ENCODE results near the gene ANO1. TPM values are rescaled to one million over a fixed set of nuclear protein-coding genes. Genes with fewer than 3 reads are reported as not detected.

ANO1 gene
- total RNA-seq, 1 donor from 2014 or later, result 9.1 TPM

- H3K27ac Mint-ChIP-seq, result peak overlapping the region; percentile 76
- no peak for DNase-seq (ENCODE audit: low spot score, unreplicated experiment)
- no peak for TF ChIP-seq CTCF (IDR thresholded peaks at IDR 0.05; ENCODE audit: unreplicated experiment)
- H3K27me3 Mint-ChIP-seq, result peaks cover 18% of the 10 kb centered on the region
- no peaks in the 10 kb centered on the region for H3K36me3 Mint-ChIP-seq (ENCODE audit: insufficient read depth)
- H3K4me1 Mint-ChIP-seq (ENCODE audit: low read depth), result peaks cover 2% of the 10 kb centered on the region
- peaks cover 3% of the 10 kb centered on the region for H3K9me3 Mint-ChIP-seq (ENCODE audit: low read depth)
- H3K4me3 Mint-ChIP-seq (ENCODE audit: low read depth), result no peak overlapping the region
These were observed 39.5 kb downstream of the ANO1 start for GRCh38 chr11:70117567-70118145.

- H3K4me1 Mint-ChIP-seq (ENCODE audit: low read depth), result peaks cover 2% of the 10 kb centered on the region
- H3K9me3 Mint-ChIP-seq (ENCODE audit: low read depth), result peaks cover 3% of the 10 kb centered on the region
- no peak overlapping the region for H3K27ac Mint-ChIP-seq
- no peak overlapping the region for H3K4me3 Mint-ChIP-seq (ENCODE audit: low read depth)
- peaks cover 21% of the 10 kb centered on the region for H3K27me3 Mint-ChIP-seq
- no peak for TF ChIP-seq CTCF (IDR thresholded peaks at IDR 0.05; ENCODE audit: unreplicated experiment)
- DNase-seq (ENCODE audit: low spot score, unreplicated experiment), result no peak
- no peaks in the 10 kb centered on the region for H3K36me3 Mint-ChIP-seq (ENCODE audit: insufficient read depth)
These were observed 40.5 kb downstream of the ANO1 start for GRCh38 chr11:70118642-70119041.

GRCh38 chr11:70119502-70119901 lies 41.4 kb downstream of the ANO1 start:
- H3K4me3 Mint-ChIP-seq (ENCODE audit: low read depth), result no peak overlapping the region
- no peak for DNase-seq (ENCODE audit: low spot score, unreplicated experiment)
- peaks cover 28% of the 10 kb centered on the region for H3K27me3 Mint-ChIP-seq
- H3K9me3 Mint-ChIP-seq (ENCODE audit: low read depth), result peaks cover 3% of the 10 kb centered on the region
- TF ChIP-seq CTCF (IDR thresholded peaks at IDR 0.05; ENCODE audit: unreplicated experiment), result no peak
- peak overlapping the region; percentile 7 for H3K27ac Mint-ChIP-seq
- peaks cover 2% of the 10 kb centered on the region for H3K4me1 Mint-ChIP-seq (ENCODE audit: low read depth)
- H3K36me3 Mint-ChIP-seq (ENCODE audit: insufficient read depth), result no peaks in the 10 kb centered on the region

- DNase-seq (ENCODE audit: low spot score, unreplicated experiment), result no peak
- H3K4me3 Mint-ChIP-seq (ENCODE audit: low read depth), result no peak overlapping the region
- no peak overlapping the region for H3K27ac Mint-ChIP-seq
- no peak for TF ChIP-seq CTCF (IDR thresholded peaks at IDR 0.05; ENCODE audit: unreplicated experiment)
- no peaks in the 10 kb centered on the region for H3K36me3 Mint-ChIP-seq (ENCODE audit: insufficient read depth)
- H3K9me3 Mint-ChIP-seq (ENCODE audit: low read depth), result peaks cover 3% of the 10 kb centered on the region
- H3K27me3 Mint-ChIP-seq, result peaks cover 28% of the 10 kb centered on the region
- peaks cover 2% of the 10 kb centered on the region for H3K4me1 Mint-ChIP-seq (ENCODE audit: low read depth)
These were observed 42.6 kb downstream of the ANO1 start for GRCh38 chr11:70120674-70121073.

- Mint-ChIP-seq H3K4me1 (ENCODE audit: low read depth) (peaks cover 2% of the 10 kb centered on the region), H3K4me3 (ENCODE audit: low read depth) (no peak overlapping the region), H3K27me3 (peaks cover 35% of the 10 kb centered on the region), H3K27ac (no peak overlapping the region), H3K9me3 (ENCODE audit: low read depth) (peaks cover 3% of the 10 kb centered on the region), H3K36me3 (ENCODE audit: insufficient read depth) (no peaks in the 10 kb centered on the region)
- no peak for TF ChIP-seq CTCF (IDR thresholded peaks at IDR 0.05; ENCODE audit: unreplicated experiment)
- no peak for DNase-seq (ENCODE audit: low spot score, unreplicated experiment)
These were observed 44.5 kb downstream of the ANO1 start for GRCh38 chr11:70122490-70123198.

Data from progenitor cell of endocrine pancreas (in vitro differentiated cells).